Smooth muscle cell (in vitro differentiated cells): Measurements from ENCODE around the gene UBR1. TPM values are rescaled to one million over a fixed set of nuclear protein-coding genes. Genes with fewer than 3 reads are reported as not detected.

Source experiments
- DNase-seq: peaks from one replicate; lab custom pipeline; 2025; ENCODE audit not compliant: unreplicated experiment; lab: John Stamatoyannopoulos, UW
- H2AFZ ChIP-seq: fragments of 200-600 bp; sonication (generic); 2 replicates; pipeline ENCODE4 v1.6.0; 2016; ENCODE audit warnings: antibody characterized with exemption, low read depth, mild to moderate bottlenecking
- H3F3A ChIP-seq: fragments of 200-600 bp; sonication (generic); 2 replicates; pipeline ENCODE4 v1.6.0; 2017; ENCODE audit warnings: antibody characterized with exemption, low read depth
- H3K27ac ChIP-seq: fragments of 200-600 bp; sonication (generic); 2 replicates; pipeline ENCODE4 v1.5.1; 2016; ENCODE audit warnings: low read depth, mild to moderate bottlenecking
- H3K27me3 ChIP-seq: fragments of 200-600 bp; sonication (generic); 2 replicates; pipeline ENCODE4 v1.6.1; 2016; ENCODE audit warnings: low read depth, mild to moderate bottlenecking
- H3K36me3 ChIP-seq: fragments of 200-600 bp; sonication (generic); 2 replicates; pipeline ENCODE4 v1.5.1; 2016; ENCODE audit warnings: low read depth
- H3K4me1 ChIP-seq: fragments of 200-600 bp; sonication (generic); 2 replicates; pipeline ENCODE4 v1.5.1; 2016; ENCODE audit warnings: low read depth
- H3K4me2 ChIP-seq: fragments of 200-600 bp; sonication (generic); 2 replicates; pipeline ENCODE4 v1.6.0; 2016; ENCODE audit warnings: mild to moderate bottlenecking
- H3K4me3 ChIP-seq: fragments of 200-600 bp; sonication (generic); 2 replicates; pipeline ENCODE4 v1.5.1; 2016; ENCODE audit warnings: mild to moderate bottlenecking
- H3K79me2 ChIP-seq: fragments of 200-600 bp; sonication (generic); 2 replicates; pipeline ENCODE4 v1.6.0; 2016; ENCODE audit warnings: low read depth, mild to moderate bottlenecking
- H3K9ac ChIP-seq: fragments of 200-600 bp; sonication (generic); 2 replicates; pipeline ENCODE4 v1.6.0; 2016; ENCODE audit warnings: low read depth
- H3K9me3 ChIP-seq: fragments of 200-600 bp; sonication (generic); replicated peaks from 2 replicates; pipeline ENCODE4 v1.5.1; 2016; ENCODE audit warnings: low read depth
- H4K20me1 ChIP-seq: fragments of 200-600 bp; sonication (generic); 2 replicates; pipeline ENCODE4 v1.6.0; 2016; ENCODE audit warnings: low read depth
- CTCF ChIP-seq: fragments of 200-600 bp; sonication (generic); IDR thresholded peaks from 2 replicates; pipeline ENCODE4 v1.5.1; 2017; ENCODE audit warnings: borderline replicate concordance, mild to moderate bottlenecking, antibody characterized with exemption; ENCODE audit not compliant: insufficient read depth, poor library complexity, severe bottlenecking
- WGBS: methylation state at CpG from one replicate; pipeline ENCODE4 v1.1.7; 2016; ENCODE audit warnings: low lambda C conversion rate; 5-methylcytosine and 5-hydroxymethylcytosine counted together
- polyA plus RNA-seq: library from polyadenylated mRNA; unstranded; fragments of >200 nt; fragmentation: Nextera tagmentation; extraction: Ambion mirVana; gene quantifications from 2 replicates; pipeline ENCODE4 v1.2.1, GENCODE V29; 2016
- total RNA-seq: library from RNA; depleted of rRNA; stranded (reverse); fragments of >200 nt; gene quantifications from 2 replicates; pipeline ENCODE4 v1.2.3, GENCODE V29; 2014

UBR1 gene
- total and polyA plus RNA-seq, 2 experiments from 2014 or later: 8.7 to 24.0 TPM

DNA sequence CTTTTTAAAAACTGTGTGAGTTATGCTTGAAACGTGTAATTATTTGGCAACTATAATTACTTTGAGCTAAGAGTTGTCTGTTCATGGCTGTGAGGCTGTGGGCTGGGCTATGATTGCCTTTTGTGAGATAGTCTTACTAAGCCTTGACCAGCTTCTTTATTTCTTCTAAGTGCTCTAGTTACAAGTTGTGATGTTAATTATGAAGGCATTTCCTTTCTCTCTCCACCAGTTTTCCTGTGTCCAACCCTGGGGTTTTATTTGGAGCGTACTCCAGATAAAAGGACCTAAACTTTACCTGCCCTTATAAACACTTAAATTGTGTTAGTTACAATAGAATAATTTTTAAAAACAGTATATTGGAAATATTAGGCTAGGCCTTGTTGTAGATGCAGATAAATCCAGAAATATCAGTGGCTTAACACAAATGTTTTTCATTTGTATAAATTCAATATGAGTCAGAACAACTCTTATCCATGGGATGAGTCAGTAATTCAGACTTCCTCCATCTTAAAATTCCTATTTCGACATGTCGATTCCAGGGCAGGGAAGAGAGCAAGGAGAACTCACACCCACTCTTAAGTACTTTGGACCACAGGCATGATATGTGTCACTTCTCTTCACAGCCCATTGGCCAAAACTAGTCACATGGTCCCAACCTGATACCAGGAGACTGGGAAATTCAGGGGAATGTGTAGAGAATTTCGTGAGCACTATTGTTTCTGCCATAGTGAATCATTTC lies 44.5 kb upstream of the UBR1 start:
- no peak for DNase-seq
- Histone ChIP-seq H3K4me2 (peak overlapping the region; percentile 33), H3K4me3 (no peak overlapping the region), H3F3A (peaks cover 9% of the 10 kb centered on the region), H3K79me2 (no peaks in the 10 kb centered on the region), H3K9me3 (no peaks in the 10 kb centered on the region), H3K36me3 (no peaks in the 10 kb centered on the region), H3K4me1 (peaks cover 4% of the 10 kb centered on the region), H3K27ac (peak overlapping the region; percentile 97), H3K27me3 (no peaks in the 10 kb centered on the region), H2AFZ (peak overlapping the region; percentile 13), H4K20me1 (no peaks in the 10 kb centered on the region), H3K9ac (peak overlapping the region; percentile 48)
- WGBS: 30% methylated on average over 5 of the region's 5 CpGs
- TF ChIP-seq CTCF: no peak

- Histone ChIP-seq H3K4me1 (peaks cover 4% of the 10 kb centered on the region), H3K9ac (no peak overlapping the region), H3K9me3 (no peaks in the 10 kb centered on the region), H3K36me3 (no peaks in the 10 kb centered on the region), H3F3A (peaks cover 9% of the 10 kb centered on the region), H4K20me1 (no peaks in the 10 kb centered on the region), H3K79me2 (no peaks in the 10 kb centered on the region), H3K4me2 (no peak overlapping the region), H2AFZ (no peak overlapping the region), H3K4me3 (no peak overlapping the region), H3K27ac (no peak overlapping the region), H3K27me3 (no peaks in the 10 kb centered on the region)
- no peak for DNase-seq
- WGBS: 92% methylated on average over 5 of the region's 5 CpGs
- no peak for TF ChIP-seq CTCF
Measured at GRCh38 chr15:43146184-43146583, 40.3 kb upstream of the UBR1 start.

DNA sequence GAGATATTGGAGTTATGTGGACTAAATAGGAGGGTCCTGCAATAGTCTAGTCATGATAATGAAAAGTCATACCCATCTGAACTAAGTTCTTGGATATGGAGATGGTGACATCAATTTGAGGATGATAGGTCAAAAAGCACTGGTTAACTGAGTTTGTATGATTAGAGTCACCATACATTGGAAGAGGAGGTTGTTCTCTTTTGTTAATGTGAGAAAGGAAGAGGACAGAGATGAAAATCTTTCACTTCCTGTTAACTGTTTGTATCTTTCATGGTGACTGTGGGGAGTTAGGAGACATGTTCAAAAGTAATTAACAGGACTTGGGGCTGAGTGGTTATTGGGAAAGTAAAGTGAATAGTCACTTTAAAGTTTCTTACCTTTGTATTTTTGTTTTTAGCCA lies 38.7 kb upstream of the UBR1 start:
- no peak for DNase-seq
- Histone ChIP-seq H2AFZ (no peak overlapping the region), H4K20me1 (no peaks in the 10 kb centered on the region), H3K9ac (no peak overlapping the region), H3K27me3 (no peaks in the 10 kb centered on the region), H3F3A (peaks cover under 1% of the 10 kb centered on the region), H3K4me1 (no peaks in the 10 kb centered on the region), H3K36me3 (no peaks in the 10 kb centered on the region), H3K9me3 (no peaks in the 10 kb centered on the region), H3K4me2 (no peak overlapping the region), H3K79me2 (no peaks in the 10 kb centered on the region), H3K27ac (no peak overlapping the region), H3K4me3 (no peak overlapping the region)
- TF ChIP-seq CTCF: no peak
